NCI-H1436 treated with DMSO at 0.1 percent for 48 hours (cell line): ENCODE results near the gene CNTNAP4.

Experiments
- DNase-seq: peaks from one replicate; lab custom pipeline; 2025; lab: John Stamatoyannopoulos, UW

The CNTNAP4 gene

DNA sequence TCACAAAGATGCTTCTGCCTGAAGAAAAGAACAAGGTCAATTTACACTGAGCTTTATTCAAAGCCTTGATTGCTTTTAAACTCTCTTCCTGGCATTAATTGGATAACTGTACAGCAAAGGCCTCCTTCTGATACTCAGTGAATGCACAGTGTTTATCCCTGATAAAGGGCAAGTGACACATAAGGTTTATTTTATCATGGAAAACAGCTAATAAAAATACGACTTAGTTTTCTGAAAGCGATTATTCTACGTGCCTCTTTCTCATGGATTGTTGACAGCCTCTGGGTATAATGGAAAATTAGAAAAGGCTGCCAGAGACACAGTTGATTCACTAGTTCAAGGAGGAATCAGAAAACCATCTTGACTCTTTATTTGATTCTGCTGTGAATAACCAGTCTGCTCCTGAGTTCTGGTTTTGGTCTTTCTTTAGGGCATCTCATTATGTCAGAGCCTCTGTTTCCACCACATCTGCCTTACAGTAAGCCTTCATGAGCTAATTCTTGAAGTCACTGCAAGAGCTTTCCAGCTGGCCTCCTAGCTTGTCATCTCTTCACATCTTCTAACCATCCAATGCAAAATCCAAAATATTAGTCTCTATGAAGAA lies 212.9 kb downstream of the CNTNAP4 start:
- DNase-seq, result no peak

DNA sequence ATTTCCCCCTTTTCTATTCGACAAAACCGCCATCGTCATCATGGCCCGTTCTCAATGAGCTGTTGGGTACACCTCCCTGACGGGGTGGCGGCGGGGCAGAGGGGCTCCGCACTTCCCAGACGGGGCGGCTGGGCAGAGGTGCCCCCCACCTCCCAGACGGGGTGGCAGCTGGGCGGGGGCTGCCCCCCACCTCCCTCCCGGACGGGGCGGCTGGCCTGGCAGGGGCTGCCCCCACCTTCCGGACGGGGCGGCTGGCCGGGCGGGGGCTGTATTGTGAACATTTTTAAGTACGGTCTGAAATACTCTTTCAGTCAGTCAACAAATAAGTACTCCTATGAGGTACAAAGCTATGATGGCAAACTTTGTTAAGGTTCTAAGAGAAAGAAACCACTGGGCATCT lies 222.8 kb downstream of the CNTNAP4 start:
- DNase-seq, result no peak

DNA sequence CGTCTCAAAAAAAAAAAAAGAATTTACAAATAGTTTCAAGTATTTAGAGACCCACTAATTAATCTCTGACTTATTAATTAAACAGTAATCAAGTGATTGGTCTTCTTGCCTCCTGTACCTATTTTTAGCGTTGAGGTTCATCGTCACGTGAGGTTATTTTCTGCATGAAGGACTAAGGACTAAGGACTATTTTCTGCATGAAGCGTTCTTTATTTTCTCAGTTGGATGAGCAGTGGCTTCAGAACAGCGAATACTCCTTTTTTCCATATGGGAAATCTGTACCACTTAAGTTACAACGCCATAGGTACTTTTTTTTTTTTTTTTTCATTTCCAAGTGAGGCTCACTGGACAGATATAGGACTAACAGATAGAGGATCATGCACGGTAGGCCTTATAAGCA lies 224.9 kb downstream of the CNTNAP4 start:
- no peak for DNase-seq

DNA sequence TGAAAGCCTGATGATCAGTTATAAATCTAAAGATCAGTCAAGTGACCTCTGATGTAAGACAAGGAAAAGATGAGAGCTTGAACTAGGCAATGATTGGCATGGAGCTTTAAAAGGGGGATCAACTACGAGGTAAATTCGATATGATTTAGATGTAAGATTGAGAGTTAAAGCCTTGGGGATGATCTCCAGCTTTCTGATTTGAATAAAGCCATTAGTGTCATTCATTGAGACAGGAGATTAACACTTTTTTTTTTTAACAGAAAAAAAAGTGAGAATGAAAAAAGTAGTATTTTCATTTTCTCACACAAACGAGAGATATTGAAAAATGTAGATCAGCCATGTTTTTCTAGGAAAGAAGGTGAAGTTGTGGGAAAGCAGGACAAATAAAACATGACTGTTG lies 225.4 kb downstream of the CNTNAP4 start:
- no peak for DNase-seq

DNA sequence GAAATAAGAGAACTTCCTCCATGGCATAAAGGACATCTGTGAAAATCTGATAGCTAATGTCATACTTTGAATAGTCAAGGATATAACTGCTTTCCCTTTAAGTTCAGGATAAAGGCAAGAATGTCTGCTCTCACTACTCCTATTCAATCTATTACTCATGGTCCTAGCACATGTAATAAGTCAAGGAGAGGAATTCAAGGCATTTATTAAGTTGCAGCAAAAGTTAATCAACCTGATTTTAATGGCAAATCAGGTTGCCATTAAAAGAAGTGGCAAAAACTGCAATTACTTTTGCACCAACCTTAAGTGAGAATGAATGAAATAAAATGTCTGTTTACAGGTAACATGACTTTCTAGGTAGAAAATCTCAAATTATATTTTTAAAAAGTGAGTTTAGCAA lies 225.9 kb downstream of the CNTNAP4 start:
- DNase-seq, result no peak

DNA sequence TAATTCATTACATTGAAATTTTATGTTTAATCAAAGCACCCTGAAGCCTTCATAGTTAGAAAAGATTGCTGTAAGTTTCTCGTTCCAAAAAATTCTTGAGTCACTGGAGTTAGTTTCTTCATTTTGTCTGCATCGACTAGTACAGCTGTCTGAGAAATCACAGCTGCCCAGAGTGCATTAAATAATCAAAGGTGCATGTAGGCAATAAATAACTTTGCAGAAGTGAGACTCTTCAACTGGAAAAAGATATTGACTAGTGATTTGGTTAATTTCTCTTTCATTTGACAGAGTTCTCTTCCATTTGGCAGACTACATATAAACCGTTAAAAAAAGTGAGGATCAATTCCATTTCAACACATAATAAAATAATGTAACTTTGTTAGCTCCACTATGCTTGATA lies 234.0 kb downstream of the CNTNAP4 start:
- DNase-seq, result no peak

DNA sequence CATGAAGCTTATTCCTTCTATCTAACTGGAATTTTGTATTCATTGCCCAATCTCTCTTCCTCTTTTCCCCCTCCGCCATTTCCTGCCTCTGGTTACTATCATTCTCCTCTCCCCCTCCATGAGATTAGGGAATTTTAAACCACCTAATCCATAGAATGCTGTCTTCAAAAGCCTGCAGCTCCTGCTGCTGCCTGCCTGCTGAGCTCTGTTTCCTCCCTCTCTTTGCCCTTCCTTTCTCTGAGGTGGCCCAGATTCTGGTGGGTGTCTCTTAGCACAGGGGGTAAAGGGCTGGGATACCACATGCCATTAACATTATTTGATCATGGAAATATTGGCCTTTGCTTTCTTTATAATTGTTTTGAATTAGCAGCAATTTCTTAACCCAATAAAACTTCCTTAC lies 241.6 kb downstream of the CNTNAP4 start:
- no peak for DNase-seq

DNA sequence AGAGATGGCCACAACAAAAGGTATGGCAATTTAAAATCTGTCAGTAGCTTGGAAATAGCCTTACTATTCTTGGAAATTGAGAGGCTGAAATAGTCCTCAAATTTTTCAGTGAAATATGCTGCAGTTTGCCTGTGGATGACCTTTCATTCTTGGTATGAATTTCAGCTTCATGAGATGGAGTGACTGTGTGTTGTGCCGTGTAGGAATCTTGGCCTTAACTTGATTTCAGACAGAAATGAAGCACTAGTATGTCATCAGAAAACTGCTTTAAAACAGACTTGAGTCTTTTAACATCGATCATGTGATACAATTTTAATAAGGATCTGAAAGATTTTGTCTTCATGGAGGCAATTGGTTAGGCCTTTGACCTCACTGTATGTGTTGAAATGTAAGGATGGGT lies 247.2 kb downstream of the CNTNAP4 start:
- DNase-seq, result no peak

DNA sequence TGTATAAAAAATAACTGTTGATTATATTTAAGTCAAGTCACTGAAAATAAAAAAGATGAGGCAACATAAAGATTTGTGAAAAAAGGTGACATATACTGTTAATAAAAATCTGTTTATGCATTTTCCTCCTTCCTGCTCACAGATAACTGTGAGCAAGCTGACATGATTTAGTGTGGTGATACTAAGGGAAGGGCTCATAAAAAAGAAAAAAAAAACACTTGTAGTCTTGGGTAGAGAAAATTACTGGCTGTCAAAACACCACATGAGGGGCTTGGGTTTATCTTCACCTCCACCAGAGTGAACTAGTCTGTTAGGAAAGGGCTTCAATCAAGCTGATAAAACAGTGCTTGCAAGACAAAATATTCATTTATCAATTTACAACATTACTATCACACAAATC lies 247.6 kb downstream of the CNTNAP4 start:
- no peak for DNase-seq

DNA sequence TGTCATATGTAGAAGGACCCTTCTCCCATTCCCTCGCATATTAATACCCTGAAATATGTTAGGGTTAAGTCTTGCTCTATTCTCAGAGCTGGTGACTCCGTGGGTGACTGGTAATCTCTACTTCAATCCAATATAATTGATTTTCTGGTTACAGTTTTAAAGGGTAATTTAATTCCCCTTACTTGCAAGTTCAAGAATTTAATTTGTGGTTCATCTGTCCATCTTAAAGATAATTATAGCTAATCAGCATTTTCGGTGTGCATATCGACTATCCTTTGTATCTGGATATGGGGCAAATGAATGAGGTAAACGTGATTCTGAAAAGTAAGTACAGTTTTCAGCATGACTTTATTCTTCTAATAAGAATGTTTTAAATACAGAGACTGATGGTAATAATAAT lies 250.0 kb downstream of the CNTNAP4 start:
- DNase-seq, result no peak

DNA sequence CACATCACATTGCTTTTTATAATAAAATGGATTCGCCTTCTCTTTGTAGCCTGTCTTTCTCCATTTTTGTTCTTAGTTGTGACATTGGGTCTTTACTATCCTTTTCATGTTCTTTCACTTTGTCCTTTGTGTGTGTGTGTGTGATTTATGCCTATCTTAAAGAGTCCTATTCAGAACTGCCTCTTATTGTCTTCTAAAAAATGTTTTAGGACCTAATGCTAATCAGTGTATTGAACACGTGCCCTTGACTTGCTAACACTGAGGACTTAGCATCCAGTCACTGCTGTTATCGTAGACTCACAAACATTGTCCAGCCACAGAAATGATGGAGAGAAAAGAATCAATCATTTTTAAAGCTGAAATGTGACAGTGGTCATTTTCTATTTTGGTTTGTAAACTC lies 251.9 kb downstream of the CNTNAP4 start:
- no peak for DNase-seq

DNA sequence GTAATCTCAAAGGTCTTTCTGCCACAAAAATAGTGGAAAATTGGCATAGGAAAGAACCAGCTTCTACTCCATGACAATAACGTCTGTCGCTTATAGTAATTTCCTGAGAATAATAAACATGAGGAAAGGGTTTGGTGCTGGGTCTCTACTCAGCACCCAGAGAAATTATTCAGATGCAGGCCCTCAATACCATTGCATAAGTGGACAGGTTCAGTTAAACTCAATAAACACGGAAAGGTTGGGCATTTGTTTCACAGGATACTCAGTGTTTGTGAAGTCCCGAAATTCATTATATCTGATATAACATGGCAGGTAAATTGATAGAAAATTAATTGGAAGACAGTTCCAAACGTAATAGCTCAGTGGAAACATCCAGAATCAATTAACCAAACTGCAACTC lies 254.0 kb downstream of the CNTNAP4 start:
- no peak for DNase-seq

DNA sequence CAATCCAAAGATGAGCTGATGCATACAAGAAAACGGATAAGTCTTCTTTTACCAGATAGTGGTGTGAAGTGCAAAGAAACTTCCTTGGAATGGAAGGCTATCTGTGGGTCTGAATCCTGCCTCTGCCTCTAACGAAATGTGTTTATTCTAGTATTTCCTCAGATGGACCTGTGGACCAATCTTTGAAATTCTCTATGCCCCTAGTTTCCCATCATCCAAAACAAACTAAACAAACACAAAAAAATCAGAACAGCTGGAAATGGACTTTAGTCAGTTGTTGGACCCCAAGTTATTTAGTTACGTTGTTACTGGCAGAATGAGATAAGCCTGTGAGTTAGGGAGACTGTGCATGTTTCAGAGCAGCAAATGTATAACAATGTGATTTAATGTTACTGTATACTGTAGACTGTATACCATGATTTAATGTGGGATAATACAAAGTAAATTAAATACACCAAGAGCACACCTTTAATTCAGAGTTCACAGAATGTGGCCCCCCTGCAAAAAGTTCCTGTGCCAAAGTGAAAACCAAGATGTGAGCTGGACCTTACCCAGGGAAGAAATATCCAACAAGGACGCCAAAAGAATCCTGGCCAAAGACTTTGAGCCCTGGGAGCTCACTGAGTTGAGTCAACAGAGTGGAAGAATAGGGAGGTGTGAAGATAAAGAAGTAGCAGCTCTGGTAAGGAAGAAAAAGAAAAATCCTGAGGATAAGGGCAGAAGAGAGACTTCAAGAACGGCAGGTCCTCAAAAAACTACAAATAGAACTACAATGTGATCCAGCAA lies 255.2 kb downstream of the CNTNAP4 start:
- DNase-seq, result no peak

DNA sequence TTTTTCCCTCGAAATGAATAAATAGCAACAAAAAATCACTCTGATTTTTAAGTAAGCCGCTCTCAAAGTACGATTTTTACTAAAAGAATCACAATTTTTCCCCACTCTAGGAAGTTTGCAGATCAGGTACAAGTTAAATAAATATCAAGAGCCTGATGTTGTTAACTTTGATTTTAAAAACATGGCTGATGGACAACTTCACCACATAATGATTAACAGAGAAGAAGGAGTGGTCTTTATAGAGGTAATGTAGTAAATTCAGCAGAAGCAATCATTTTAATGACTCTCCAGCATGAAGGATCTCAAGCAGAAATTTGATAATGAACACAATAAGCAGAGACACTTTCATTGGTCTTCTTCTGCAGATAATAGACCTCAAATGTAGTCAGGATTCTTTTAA lies 262.4 kb downstream of the CNTNAP4 start:
- DNase-seq, result no peak

DNA sequence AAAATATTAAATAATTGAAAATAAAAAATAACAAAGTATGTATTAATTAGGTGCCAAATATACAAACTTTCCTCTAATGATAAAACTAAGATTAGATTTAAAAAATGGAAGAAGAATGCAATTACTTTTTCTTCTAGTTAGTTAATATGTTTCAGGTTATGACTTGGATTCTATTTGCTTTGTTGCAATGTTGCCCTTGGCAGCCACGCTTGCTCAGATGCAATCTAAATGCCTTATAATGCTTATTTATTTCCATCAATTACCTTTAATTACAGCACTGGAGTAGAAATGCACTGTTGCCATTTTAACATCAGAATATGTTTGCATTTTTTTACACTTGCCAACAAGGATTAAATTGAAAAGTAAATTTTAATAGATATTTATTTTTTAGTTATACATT lies 263.9 kb downstream of the CNTNAP4 start:
- DNase-seq, result no peak

DNA sequence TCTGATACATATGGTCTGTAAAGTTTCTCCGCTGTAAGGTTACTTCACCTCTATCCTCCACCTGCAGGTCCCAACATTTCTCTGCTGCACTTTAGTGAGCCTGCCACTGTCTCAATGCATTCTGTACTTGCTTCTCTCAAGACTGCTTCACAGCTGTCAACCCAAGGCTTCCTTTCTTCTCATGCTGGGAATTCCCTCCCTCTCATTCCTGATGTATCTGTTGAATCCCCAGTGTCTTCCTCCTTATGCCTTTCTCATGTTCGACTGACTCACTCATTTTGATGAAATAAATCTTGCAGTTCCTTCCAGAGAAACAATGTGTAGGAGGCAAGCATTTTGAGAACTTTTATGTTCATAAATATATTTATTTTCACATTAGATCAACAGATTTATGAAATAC lies 288.3 kb downstream of the CNTNAP4 start:
- no peak for DNase-seq

DNA sequence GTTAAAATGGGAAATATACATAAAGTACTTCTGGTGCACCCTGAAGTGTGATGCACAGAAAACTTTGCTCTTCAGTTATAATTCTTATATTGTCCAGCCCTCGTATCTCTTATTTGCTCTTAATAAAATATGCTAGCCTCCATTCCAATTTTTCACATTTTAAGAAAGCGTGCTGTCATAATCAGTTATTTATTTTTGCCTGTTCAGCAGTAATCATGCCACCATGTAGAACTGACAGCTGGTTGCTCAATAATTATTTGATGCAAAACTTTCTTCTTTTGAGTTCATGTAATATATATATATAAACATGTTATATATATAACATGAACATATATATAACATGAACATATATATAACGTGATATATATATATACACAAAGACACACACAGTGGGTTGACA lies 294.6 kb downstream of the CNTNAP4 start:
- no peak for DNase-seq

DNA sequence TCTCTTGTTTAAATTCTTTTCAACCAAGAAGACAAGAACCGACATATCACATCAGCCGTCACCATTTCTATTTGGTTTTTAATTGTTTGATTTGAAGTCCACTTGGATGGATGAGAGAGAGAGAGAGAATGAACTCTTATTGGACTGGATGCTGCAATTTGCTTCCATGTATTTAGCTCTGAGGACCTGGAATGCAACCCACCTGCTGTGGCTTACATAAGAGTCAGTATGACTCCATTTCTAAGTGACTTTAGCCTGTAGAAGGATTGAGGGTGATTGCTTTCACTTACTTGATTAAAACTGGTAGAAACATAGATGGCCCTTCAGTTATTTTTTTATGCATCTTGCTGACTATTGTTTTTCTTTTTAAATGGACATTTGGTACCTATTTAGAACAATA lies 296.1 kb downstream of the CNTNAP4 start:
- no peak for DNase-seq

DNA sequence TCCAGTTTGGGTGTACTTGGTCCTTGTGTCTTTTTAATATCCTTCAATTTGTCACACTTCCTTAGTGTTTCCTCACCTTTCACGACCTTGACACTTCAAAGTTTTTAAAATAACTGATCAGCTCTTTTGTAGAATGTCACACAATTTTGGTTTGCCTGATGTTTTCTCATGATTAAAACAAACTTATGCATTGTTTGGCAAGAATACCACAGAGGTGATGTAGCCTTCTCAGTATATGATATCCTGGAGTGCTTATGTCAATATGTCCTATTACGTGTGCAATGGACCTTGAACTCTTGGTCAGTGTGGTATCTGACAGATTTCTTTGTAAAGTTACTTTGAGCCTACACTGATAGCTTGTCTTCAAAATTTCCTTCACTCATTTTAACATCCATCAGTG lies 297.4 kb downstream of the CNTNAP4 start:
- no peak for DNase-seq

DNA sequence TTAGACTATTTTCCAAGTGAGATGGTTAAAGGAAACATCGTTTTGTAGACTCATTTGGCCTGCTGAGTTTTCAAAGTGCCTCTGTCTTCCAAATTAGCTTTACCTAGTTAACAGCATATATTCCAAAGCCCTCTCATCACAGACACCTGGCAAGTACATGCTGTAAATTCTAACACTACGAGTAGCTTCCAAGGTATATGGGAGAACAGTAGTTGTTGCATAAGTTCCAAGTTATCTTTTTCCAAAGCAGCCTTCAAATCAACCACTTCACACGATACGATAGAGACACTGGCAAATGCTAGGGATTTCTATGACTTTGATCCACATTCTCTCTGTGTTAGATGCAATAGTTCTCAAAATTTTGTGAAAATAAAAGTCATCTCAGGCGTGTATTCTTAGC lies 299.3 kb downstream of the CNTNAP4 start:
- DNase-seq, result no peak

DNA sequence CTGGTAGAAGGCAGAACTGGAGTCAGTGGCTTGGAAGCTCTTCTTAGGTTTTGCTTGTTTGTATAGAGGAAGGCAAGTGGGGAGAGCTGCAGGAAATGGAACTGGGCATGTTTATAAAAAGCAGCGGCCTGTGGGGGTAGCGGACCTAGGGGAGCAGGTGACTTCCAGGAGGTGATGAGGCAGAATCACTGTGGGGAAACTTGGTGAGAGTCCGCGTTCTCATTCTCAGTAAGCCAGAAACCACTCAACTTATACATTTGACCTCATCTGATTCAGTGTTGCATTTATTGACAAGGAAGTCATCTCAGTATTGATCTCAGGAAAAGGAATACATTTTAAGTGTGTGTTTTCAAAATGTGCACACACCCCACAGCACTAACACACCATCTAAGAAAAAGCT lies 299.8 kb downstream of the CNTNAP4 start:
- no peak for DNase-seq

DNA sequence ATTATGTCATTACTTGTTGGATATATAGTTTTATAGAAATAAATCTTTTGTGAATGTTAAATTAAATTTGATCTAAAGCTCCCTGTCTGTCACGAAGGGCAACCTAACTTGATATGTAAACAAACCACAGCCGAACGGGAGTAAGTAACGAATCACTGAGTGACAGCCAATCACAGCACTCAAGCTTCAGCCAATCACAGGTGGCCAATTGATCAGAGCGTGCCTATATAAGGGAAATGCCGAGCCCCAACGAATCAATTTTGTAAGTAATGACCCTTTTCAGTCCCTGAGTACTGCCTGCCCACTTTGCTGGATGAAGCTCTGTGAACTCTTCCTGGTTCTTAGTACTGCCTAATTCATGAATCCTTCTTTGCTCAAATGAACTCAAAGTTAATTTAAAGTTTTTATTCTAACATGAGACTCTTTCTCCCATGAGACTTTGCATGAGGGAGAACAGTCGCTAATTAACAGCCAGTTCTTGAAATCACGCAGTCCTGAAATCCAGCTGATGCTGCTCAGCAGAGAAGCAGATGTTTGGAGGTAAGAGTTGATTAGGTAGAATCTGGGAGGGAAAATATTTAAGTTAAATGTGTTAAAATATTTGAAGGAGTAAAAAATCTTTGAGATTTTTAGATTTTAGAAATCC lies 302.2 kb downstream of the CNTNAP4 start:
- no peak for DNase-seq

DNA sequence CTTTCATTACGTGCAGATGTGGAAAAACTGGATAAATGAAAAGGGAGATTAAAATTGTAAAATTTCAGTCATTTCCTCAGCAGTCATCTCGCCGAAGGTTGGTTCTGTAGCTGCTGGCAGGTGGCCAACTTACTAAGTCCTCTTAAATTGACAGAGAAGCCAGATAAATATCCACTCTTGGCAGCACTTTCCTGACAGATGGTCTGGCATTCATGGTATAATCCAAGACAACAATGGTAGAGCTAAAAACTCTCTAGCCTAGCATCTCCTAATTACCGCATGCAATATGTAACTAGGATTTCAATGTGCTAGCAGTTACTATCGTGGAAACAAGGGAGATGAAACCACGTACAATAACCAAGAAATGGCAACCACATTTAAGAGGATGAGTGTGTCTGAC lies 306.3 kb downstream of the CNTNAP4 start:
- no peak for DNase-seq

DNA sequence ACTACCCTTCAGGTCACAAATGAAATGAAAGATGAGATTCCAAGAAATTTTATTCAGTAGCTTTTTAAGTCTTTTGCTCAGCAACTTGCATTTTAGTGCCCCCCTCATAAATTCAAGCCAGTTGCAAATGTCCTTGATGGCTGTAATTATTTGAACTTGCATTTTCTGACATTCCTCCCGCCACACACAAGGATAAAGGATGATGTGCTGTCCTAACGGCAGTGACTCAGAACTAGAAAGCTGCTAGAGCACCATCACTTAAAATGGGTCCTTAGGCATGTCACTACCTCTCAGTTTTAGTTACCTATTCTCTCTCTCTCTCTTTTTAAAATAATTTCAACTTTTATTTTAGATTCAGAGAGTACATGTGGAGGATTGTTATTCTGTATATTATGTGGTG lies 306.7 kb downstream of the CNTNAP4 start:
- no peak for DNase-seq
